ENCODE measurements around the gene ARHGAP23.
A peak's percentile ranks its signal among the peaks of the same experiment; 100 is the strongest.

ARHGAP23 gene

GRCh38 chr17:38428112-38428642, at the start of gene ARHGAP23:
TSS of gene ARHGAP23 (plus strand) at chr17:38428464. CDS start at chr17:38428486, 22 bp downstream.
- no peaks in the 10 kb centered on the region for H3K9me3 ChIP-seq (ENCODE audit: severe bottlenecking)
- H3K4me1 ChIP-seq (ENCODE audit: insufficient read depth, poor library complexity, severe bottlenecking), result peaks cover 4% of the 10 kb centered on the region
- H3K36me3 ChIP-seq (ENCODE audit: low read depth), result no peaks in the 10 kb centered on the region
- peak within 1 kb of the TSS; percentile 73 for H3K27ac ChIP-seq (ENCODE audit: poor library complexity, severe bottlenecking)
- ATAC-seq (ENCODE audit: low read depth), result peak; percentile 41
- DNase-seq (ENCODE audit: low spot score), result no peak
- no peaks in the 10 kb centered on the region for H3K27me3 ChIP-seq (ENCODE audit: insufficient read depth, poor library complexity, severe bottlenecking)
- peak within 1 kb of the TSS; percentile 99 for H3K4me3 ChIP-seq (ENCODE audit: severe bottlenecking)
- no peak for TF ChIP-seq CTCF (IDR thresholded peaks at IDR 0.05; ENCODE audit: poor library complexity, severe bottlenecking)

- no peaks in the 10 kb centered on the region for H3K9me3 ChIP-seq (ENCODE audit: severe bottlenecking)
- H3K27me3 ChIP-seq (ENCODE audit: insufficient read depth, poor library complexity, severe bottlenecking), result no peaks in the 10 kb centered on the region
- H3K36me3 ChIP-seq (ENCODE audit: low read depth), result peaks cover 19% of the 10 kb centered on the region
- H3K27ac ChIP-seq (ENCODE audit: poor library complexity, severe bottlenecking), result no peak overlapping the region
- DNase-seq (ENCODE audit: low spot score) (no peak), ATAC-seq (ENCODE audit: low read depth) (no peak)
- no peaks in the 10 kb centered on the region for H3K4me1 ChIP-seq (ENCODE audit: insufficient read depth, poor library complexity, severe bottlenecking)
- no peak overlapping the region for H3K4me3 ChIP-seq (ENCODE audit: severe bottlenecking)
- TF ChIP-seq CTCF (IDR thresholded peaks at IDR 0.05; ENCODE audit: poor library complexity, severe bottlenecking), result no peak
Measured at GRCh38 chr17:38379448-38379847, 48.8 kb upstream of the ARHGAP23 start.

GRCh38 chr17:38395090-38395489, 33.2 kb upstream of the ARHGAP23 start:
- Histone ChIP-seq H3K27ac (ENCODE audit: poor library complexity, severe bottlenecking) (no peak overlapping the region), H3K27me3 (ENCODE audit: insufficient read depth, poor library complexity, severe bottlenecking) (no peaks in the 10 kb centered on the region), H3K4me1 (ENCODE audit: insufficient read depth, poor library complexity, severe bottlenecking) (no peaks in the 10 kb centered on the region), H3K9me3 (ENCODE audit: severe bottlenecking) (no peaks in the 10 kb centered on the region), H3K36me3 (ENCODE audit: low read depth) (peaks cover 17% of the 10 kb centered on the region), H3K4me3 (ENCODE audit: severe bottlenecking) (no peak overlapping the region)
- TF ChIP-seq CTCF (IDR thresholded peaks at IDR 0.05; ENCODE audit: poor library complexity, severe bottlenecking), result no peak
- DNase-seq (ENCODE audit: low spot score) (no peak), ATAC-seq (ENCODE audit: low read depth) (no peak)

- Histone ChIP-seq H3K9me3 (ENCODE audit: severe bottlenecking) (no peaks in the 10 kb centered on the region), H3K27ac (ENCODE audit: poor library complexity, severe bottlenecking) (no peak overlapping the region), H3K27me3 (ENCODE audit: insufficient read depth, poor library complexity, severe bottlenecking) (no peaks in the 10 kb centered on the region), H3K4me1 (ENCODE audit: insufficient read depth, poor library complexity, severe bottlenecking) (no peaks in the 10 kb centered on the region), H3K36me3 (ENCODE audit: low read depth) (peaks cover 17% of the 10 kb centered on the region), H3K4me3 (ENCODE audit: severe bottlenecking) (no peak overlapping the region)
- TF ChIP-seq CTCF (IDR thresholded peaks at IDR 0.05; ENCODE audit: poor library complexity, severe bottlenecking), result no peak
- DNase-seq (ENCODE audit: low spot score) (no peak), ATAC-seq (ENCODE audit: low read depth) (no peak)
Measured at GRCh38 chr17:38397227-38397626, 31.0 kb upstream of the ARHGAP23 start.

- H3K9me3 ChIP-seq (ENCODE audit: severe bottlenecking), result no peaks in the 10 kb centered on the region
- H3K27ac ChIP-seq (ENCODE audit: poor library complexity, severe bottlenecking), result no peak overlapping the region
- ATAC-seq (ENCODE audit: low read depth) (no peak), DNase-seq (ENCODE audit: low spot score) (no peak)
- peaks cover 14% of the 10 kb centered on the region for H3K36me3 ChIP-seq (ENCODE audit: low read depth)
- H3K4me3 ChIP-seq (ENCODE audit: severe bottlenecking), result no peak overlapping the region
- no peaks in the 10 kb centered on the region for H3K27me3 ChIP-seq (ENCODE audit: insufficient read depth, poor library complexity, severe bottlenecking)
- TF ChIP-seq CTCF (IDR thresholded peaks at IDR 0.05; ENCODE audit: poor library complexity, severe bottlenecking), result no peak
- H3K4me1 ChIP-seq (ENCODE audit: insufficient read depth, poor library complexity, severe bottlenecking), result no peaks in the 10 kb centered on the region
Measured at GRCh38 chr17:38400286-38400685, 28.0 kb upstream of the ARHGAP23 start.
